HepG2 (cell line): ENCODE results near the gene HLA-B. TPM values are rescaled to one million over a fixed set of nuclear protein-coding genes. Genes with fewer than 3 reads are reported as not detected.
A peak's percentile ranks its signal among the peaks of the same experiment; 100 is the strongest.

Experiments
- HDAC2 ChIP-seq: sonication (generic); formaldehyde crosslinking; IDR thresholded peaks from 2 replicates; pipeline ENCODE4 v1.4.0; 2020; ENCODE audit warnings: missing genetic modification reagents
- HMGA1 ChIP-seq: sonication (generic); formaldehyde crosslinking; conservative IDR thresholded peaks from 2 replicates; pipeline ENCODE4 v1.4.0; 2020; ENCODE audit warnings: missing genetic modification reagents
- KDM5A ChIP-seq: fragments of 200-600 bp; sonication (generic); IDR thresholded peaks from 2 replicates; pipeline ENCODE4 v1.7.0; 2018; ENCODE audit warnings: antibody characterized with exemption, mild to moderate bottlenecking, low read length, borderline replicate concordance
- MTA3 ChIP-seq: sonication (generic); formaldehyde crosslinking; IDR thresholded peaks from 2 replicates; pipeline ENCODE4 v1.4.0; 2020; ENCODE audit warnings: missing genetic modification reagents
- NR2C2 ChIP-seq: sonication (generic); formaldehyde crosslinking; IDR thresholded peaks from 2 replicates; pipeline ENCODE4 v1.4.0; 2020; ENCODE audit warnings: missing genetic modification reagents, mild to moderate bottlenecking, moderate library complexity, borderline replicate concordance
- PPARG ChIP-seq: conservative IDR thresholded peaks from 2 replicates; pipeline ENCODE4 v1.6.1; 2016; ENCODE audit warnings: missing biosample characterization, missing genetic modification reagents
- TCF7L2 ChIP-seq: IDR thresholded peaks from 2 replicates; pipeline ENCODE4 v1.6.1; 2011; ENCODE audit warnings: mild to moderate bottlenecking, low read depth, low read length, moderate library complexity
- TRIM24 ChIP-seq: sonication (generic); formaldehyde crosslinking; IDR thresholded peaks from 2 replicates; pipeline ENCODE4 v1.8.0; 2022; ENCODE audit warnings: mild to moderate bottlenecking, missing genetic modification reagents
- ZBTB43 ChIP-seq: sonication (generic); formaldehyde crosslinking; conservative IDR thresholded peaks from 2 replicates; pipeline ENCODE4 v1.4.0; 2020; ENCODE audit warnings: missing genetic modification reagents
- ZFX ChIP-seq: sonication (generic); formaldehyde crosslinking; IDR thresholded peaks from 2 replicates; pipeline ENCODE4 v1.4.0; 2020; ENCODE audit warnings: mild to moderate bottlenecking, low read depth, missing genetic modification reagents, moderate library complexity
- ZMAT5 ChIP-seq: sonication (generic); formaldehyde crosslinking; IDR thresholded peaks from 2 replicates; pipeline ENCODE4 v1.5.0; 2020; ENCODE audit warnings: mild to moderate bottlenecking, low read depth, missing genetic modification reagents, borderline replicate concordance
- ZNF143 ChIP-seq: sonication (generic); formaldehyde crosslinking; IDR thresholded peaks from 2 replicates; pipeline ENCODE4 v1.4.0; 2020; ENCODE audit warnings: missing genetic modification reagents
- ZNF235 ChIP-seq: sonication (generic); formaldehyde crosslinking; IDR thresholded peaks from 2 replicates; pipeline ENCODE4 v1.8.1; 2023; ENCODE audit warnings: mild to moderate bottlenecking, missing genetic modification reagents, borderline replicate concordance
- ZNF33A ChIP-seq: sonication (generic); formaldehyde crosslinking; IDR thresholded peaks from 2 replicates; pipeline ENCODE4 v1.5.1; 2020; ENCODE audit warnings: missing genetic modification reagents, mild to moderate bottlenecking, moderate library complexity, borderline replicate concordance
- ZNF343 ChIP-seq: sonication (generic); formaldehyde crosslinking; IDR thresholded peaks from 2 replicates; pipeline ENCODE4 v1.4.0; 2020; ENCODE audit warnings: mild to moderate bottlenecking, missing genetic modification reagents
- ZNF446 ChIP-seq: sonication (generic); formaldehyde crosslinking; IDR thresholded peaks from 2 replicates; pipeline ENCODE4 v1.5.0; 2020; ENCODE audit warnings: mild to moderate bottlenecking, missing genetic modification reagents
- ZNF580 ChIP-seq: IDR thresholded peaks from 2 replicates; pipeline ENCODE4 v1.6.1; 2016; ENCODE audit warnings: low read depth, borderline replicate concordance
- ZNF605 ChIP-seq: sonication (generic); formaldehyde crosslinking; IDR thresholded peaks from 2 replicates; pipeline ENCODE4 v1.8.0; 2022; ENCODE audit warnings: mild to moderate bottlenecking, missing genetic modification reagents
- ZZZ3 ChIP-seq: sonication (generic); formaldehyde crosslinking; IDR thresholded peaks from 2 replicates; pipeline ENCODE4 v1.4.0; 2020; ENCODE audit warnings: missing genetic modification reagents, mild to moderate bottlenecking, borderline replicate concordance
- polyA plus RNA-seq, 8 experiments: library from polyadenylated mRNA; depleted of rRNA in 3 of 8; stranded (reverse) in 7 of 8; unstranded in 1 of 8; fragments of >200 nt; fragmentation: Illumina TruSeq in 4 of 8; extraction: Trizol in 4 of 8; gene quantifications; 2 replicates each; pipeline versions ENCODE4 v1.2.1 to v1.2.3, GENCODE V29; 2011 to 2016; ENCODE audit warnings: low read depth in 4 of 8, missing spikeins in 1 of 8, mixed read lengths in 1 of 8; ENCODE audit not compliant: insufficient read depth in 1 of 8
- total RNA-seq, 5 experiments: library from RNA; depleted of rRNA; stranded (reverse); fragments of >200 nt; fragmentation: Illumina TruSeq; extraction: Trizol; gene quantifications; 2 replicates each; pipeline ENCODE4 v1.2.3, GENCODE V29; 2016; ENCODE audit warnings: low read depth in 1 of 5
- TF ChIP-seq, protein P1 (sequence below): sonication (generic); formaldehyde crosslinking; IDR thresholded peaks from 2 replicates; pipeline ENCODE4 v1.4.0; 2020; ENCODE audit warnings: low read depth, mild to moderate bottlenecking, missing genetic modification reagents
- TF ChIP-seq, protein P2 (sequence below): sonication (generic); formaldehyde crosslinking; IDR thresholded peaks from 2 replicates; pipeline ENCODE4 v1.5.0; 2020; ENCODE audit warnings: missing genetic modification reagents
- TF ChIP-seq, protein P3 (sequence below): sonication (generic); formaldehyde crosslinking; IDR thresholded peaks from 2 replicates; pipeline ENCODE4 v1.8.1; 2022; ENCODE audit warnings: low read depth, mild to moderate bottlenecking, missing genetic modification reagents

Gene HLA-B
- total and polyA plus RNA-seq, 2 of the 13 experiments (the other 11 are each of a cell fraction or from before 2014, with no cell fraction given) = 35.3 to 88.9 TPM

GRCh38 chr6:31403283-31404060, 46.5 kb upstream of the HLA-B start, which contains the start of gene MICA (continued):
- TF ChIP-seq, protein P1, sequence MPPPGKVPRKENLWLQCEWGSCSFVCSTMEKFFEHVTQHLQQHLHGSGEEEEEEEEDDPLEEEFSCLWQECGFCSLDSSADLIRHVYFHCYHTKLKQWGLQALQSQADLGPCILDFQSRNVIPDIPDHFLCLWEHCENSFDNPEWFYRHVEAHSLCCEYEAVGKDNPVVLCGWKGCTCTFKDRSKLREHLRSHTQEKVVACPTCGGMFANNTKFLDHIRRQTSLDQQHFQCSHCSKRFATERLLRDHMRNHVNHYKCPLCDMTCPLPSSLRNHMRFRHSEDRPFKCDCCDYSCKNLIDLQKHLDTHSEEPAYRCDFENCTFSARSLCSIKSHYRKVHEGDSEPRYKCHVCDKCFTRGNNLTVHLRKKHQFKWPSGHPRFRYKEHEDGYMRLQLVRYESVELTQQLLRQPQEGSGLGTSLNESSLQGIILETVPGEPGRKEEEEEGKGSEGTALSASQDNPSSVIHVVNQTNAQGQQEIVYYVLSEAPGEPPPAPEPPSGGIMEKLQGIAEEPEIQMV (CRISPR knock-in tag) = peak; percentile 57
- TF ChIP-seq, protein P2, sequence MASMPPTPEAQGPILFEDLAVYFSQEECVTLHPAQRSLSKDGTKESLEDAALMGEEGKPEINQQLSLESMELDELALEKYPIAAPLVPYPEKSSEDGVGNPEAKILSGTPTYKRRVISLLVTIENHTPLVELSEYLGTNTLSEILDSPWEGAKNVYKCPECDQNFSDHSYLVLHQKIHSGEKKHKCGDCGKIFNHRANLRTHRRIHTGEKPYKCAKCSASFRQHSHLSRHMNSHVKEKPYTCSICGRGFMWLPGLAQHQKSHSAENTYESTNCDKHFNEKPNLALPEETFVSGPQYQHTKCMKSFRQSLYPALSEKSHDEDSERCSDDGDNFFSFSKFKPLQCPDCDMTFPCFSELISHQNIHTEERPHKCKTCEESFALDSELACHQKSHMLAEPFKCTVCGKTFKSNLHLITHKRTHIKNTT (CRISPR knock-in tag) = no peak
- peak; percentile 35; the same call in 1 of the 2 replicates for TF ChIP-seq HDAC2 (CRISPR knock-in tag)
- TF ChIP-seq TCF7L2 = no peak
- peak; percentile 86 for TF ChIP-seq ZFX
- no peak; the same call in 1 of the 2 replicates for TF ChIP-seq PPARG (CRISPR knock-in tag)
- peak; percentile 56; the same call in 1 of the 2 replicates for TF ChIP-seq KDM5A
- TF ChIP-seq, protein P3, sequence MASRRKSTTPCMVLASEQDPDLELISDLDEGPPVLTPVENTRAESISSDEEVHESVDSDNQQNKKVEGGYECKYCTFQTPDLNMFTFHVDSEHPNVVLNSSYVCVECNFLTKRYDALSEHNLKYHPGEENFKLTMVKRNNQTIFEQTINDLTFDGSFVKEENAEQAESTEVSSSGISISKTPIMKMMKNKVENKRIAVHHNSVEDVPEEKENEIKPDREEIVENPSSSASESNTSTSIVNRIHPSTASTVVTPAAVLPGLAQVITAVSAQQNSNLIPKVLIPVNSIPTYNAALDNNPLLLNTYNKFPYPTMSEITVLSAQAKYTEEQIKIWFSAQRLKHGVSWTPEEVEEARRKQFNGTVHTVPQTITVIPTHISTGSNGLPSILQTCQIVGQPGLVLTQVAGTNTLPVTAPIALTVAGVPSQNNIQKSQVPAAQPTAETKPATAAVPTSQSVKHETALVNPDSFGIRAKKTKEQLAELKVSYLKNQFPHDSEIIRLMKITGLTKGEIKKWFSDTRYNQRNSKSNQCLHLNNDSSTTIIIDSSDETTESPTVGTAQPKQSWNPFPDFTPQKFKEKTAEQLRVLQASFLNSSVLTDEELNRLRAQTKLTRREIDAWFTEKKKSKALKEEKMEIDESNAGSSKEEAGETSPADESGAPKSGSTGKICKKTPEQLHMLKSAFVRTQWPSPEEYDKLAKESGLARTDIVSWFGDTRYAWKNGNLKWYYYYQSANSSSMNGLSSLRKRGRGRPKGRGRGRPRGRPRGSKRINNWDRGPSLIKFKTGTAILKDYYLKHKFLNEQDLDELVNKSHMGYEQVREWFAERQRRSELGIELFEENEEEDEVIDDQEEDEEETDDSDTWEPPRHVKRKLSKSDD (CRISPR knock-in tag) = no peak; the same call in 1 of the 2 replicates
- TF ChIP-seq ZNF580 (CRISPR knock-in tag) = no peak
- no peak for TF ChIP-seq ZNF33A (CRISPR knock-in tag)
- peak; percentile 83; the same call in 1 of the 2 replicates for TF ChIP-seq ZNF605 (CRISPR knock-in tag)
- peak; percentile 95 for TF ChIP-seq ZBTB43 (CRISPR knock-in tag)
- no peak for TF ChIP-seq ZMAT5
- peak; percentile 24; the same call in 1 of the 2 replicates for TF ChIP-seq ZNF143 (CRISPR knock-in tag)
- peak; percentile 81; the same call in 1 of the 2 replicates for TF ChIP-seq ZNF446 (CRISPR knock-in tag)
- no peak; the same call in 1 of the 2 replicates for TF ChIP-seq NR2C2 (CRISPR knock-in tag)
- no peak for TF ChIP-seq MTA3 (CRISPR knock-in tag)
- TF ChIP-seq ZZZ3 (CRISPR knock-in tag) = no peak
- TF ChIP-seq ZNF343 (CRISPR knock-in tag) = peak; percentile 83
- no peak for TF ChIP-seq ZNF235
- TF ChIP-seq TRIM24 = no peak
- no peak for TF ChIP-seq HMGA1
